HG03064 (cell line): Measurements from ENCODE around the gene ARMH4.

Source experiments
- ATAC-seq: cut with Tn5 transposase; IDR thresholded peaks from one replicate; pipeline ENCODE4 v1.9.1; 2021; ENCODE audit warnings: low read depth; ENCODE audit not compliant: unreplicated experiment

ARMH4 gene

GRCh38 chr14:58060077-58060476, 91.9 kb downstream of the ARMH4 start:
- ATAC-seq, result no peak

GRCh38 chr14:58059126-58059525, 92.9 kb downstream of the ARMH4 start:
- no peak for ATAC-seq

GRCh38 chr14:58055497-58056010, 96.5 kb downstream of the ARMH4 start:
- no peak for ATAC-seq

- no peak for ATAC-seq
Measured at GRCh38 chr14:58054100-58054499, 97.9 kb downstream of the ARMH4 start.

- no peak for ATAC-seq
Measured at GRCh38 chr14:58048219-58048618, 103.8 kb downstream of the ARMH4 start.

- no peak for ATAC-seq
Measured at GRCh38 chr14:58027904-58028303, 124.1 kb downstream of the ARMH4 start.

GRCh38 chr14:58026967-58027366, 125.0 kb downstream of the ARMH4 start:
- ATAC-seq, result no peak

- ATAC-seq, result no peak
Measured at GRCh38 chr14:58026219-58026618, 125.8 kb downstream of the ARMH4 start.

- ATAC-seq, result no peak
Measured at GRCh38 chr14:58014778-58015177, 137.2 kb downstream of the ARMH4 start.

GRCh38 chr14:58002618-58003017, 149.4 kb downstream of the ARMH4 start:
- no peak for ATAC-seq

- no peak for ATAC-seq
Measured at GRCh38 chr14:57999979-58000378, 152.0 kb downstream of the ARMH4 start.

- ATAC-seq, result no peak
Measured at GRCh38 chr14:57999471-57999870, 152.5 kb downstream of the ARMH4 start.

GRCh38 chr14:57998766-57999165, 153.2 kb downstream of the ARMH4 start:
- ATAC-seq, result no peak

GRCh38 chr14:57991353-57991752, 160.7 kb downstream of the ARMH4 start:
- ATAC-seq, result no peak

- no peak for ATAC-seq
Measured at GRCh38 chr14:57988445-57988844, 163.6 kb downstream of the ARMH4 start.

- no peak for ATAC-seq
Measured at GRCh38 chr14:57987596-57988300, 164.3 kb downstream of the ARMH4 start.

GRCh38 chr14:57987051-57987450, 165.0 kb downstream of the ARMH4 start:
- ATAC-seq, result no peak

- ATAC-seq, result no peak
Measured at GRCh38 chr14:57982804-57983634, 169.0 kb downstream of the ARMH4 start.

- no peak for ATAC-seq
Measured at GRCh38 chr14:57981817-57982560, 170.0 kb downstream of the ARMH4 start.

GRCh38 chr14:57979376-57980048, 172.5 kb downstream of the ARMH4 start:
- ATAC-seq, result no peak
